K562 (cell line): ENCODE measurements around the gene PRXL2B. TPM values are rescaled to one million over a fixed set of nuclear protein-coding genes. Genes with fewer than 3 reads are reported as not detected.

Experiments
- ESRRB ChIP-seq: fragments of 250-450 bp; sonication (Bioruptor Pico); IDR thresholded peaks from 2 replicates; pipeline ENCODE4 v1.5.0; 2020; ENCODE audit warnings: mild to moderate bottlenecking, moderate library complexity, borderline replicate concordance
- NEUROD1 ChIP-seq: fragments of 150-350 bp; IDR thresholded peaks from 2 replicates; pipeline ENCODE4 v1.6.1; 2014; ENCODE audit warnings: borderline replicate concordance, low read length, low read depth; ENCODE audit not compliant: partially characterized antibody
- POLR2AphosphoS2 ChIP-seq: IDR thresholded peaks from 2 replicates; pipeline ENCODE4 v1.6.1; 2012; ENCODE audit warnings: low read length, improper control_type of control experiment
- POLR2G ChIP-seq: fragments of 200-400 bp; formaldehyde crosslinking; IDR thresholded peaks from 2 replicates; pipeline ENCODE4 v1.6.1; 2017; ENCODE audit warnings: low read depth, mild to moderate bottlenecking, antibody characterized with exemption, low read length, moderate library complexity
- POLR3A ChIP-seq: IDR thresholded peaks from 2 replicates; pipeline ENCODE4 v1.6.1; 2011; ENCODE audit warnings: borderline replicate concordance, mild to moderate bottlenecking, moderate library complexity; ENCODE audit not compliant: insufficient read length, insufficient read depth; ENCODE audit errors: extremely low read depth
- SMAD3 ChIP-seq: fragments of 450-650 bp; formaldehyde crosslinking; conservative IDR thresholded peaks from 2 replicates; pipeline ENCODE4 v1.4.0; 2020; ENCODE audit warnings: mild to moderate bottlenecking
- SP1 ChIP-seq: sonication (generic); formaldehyde crosslinking; IDR thresholded peaks from 2 replicates; pipeline ENCODE4 v1.8.1; 2022; ENCODE audit warnings: mild to moderate bottlenecking, missing genetic modification reagents
- XRCC4 ChIP-seq: IDR thresholded peaks from one replicate; pipeline ENCODE4 v1.6.1; 2011; ENCODE audit not compliant: insufficient read depth, insufficient read length; ENCODE audit errors: extremely low read depth
- ZFP36 ChIP-seq: fragments of 150-350 bp; IDR thresholded peaks from 2 replicates; pipeline ENCODE4 v1.6.1; 2018; ENCODE audit warnings: low read length, low read depth; ENCODE audit not compliant: partially characterized antibody
- ZNF717 ChIP-seq: fragments of 250-450 bp; sonication (Bioruptor Pico); IDR thresholded peaks from 2 replicates; pipeline ENCODE4 v1.5.0; 2021
- ZNF76 ChIP-seq: fragments of 250-450 bp; sonication (Bioruptor Pico); IDR thresholded peaks from 2 replicates; pipeline ENCODE4 v1.4.0; 2020; ENCODE audit warnings: mild to moderate bottlenecking, moderate library complexity, borderline replicate concordance
- ZNF79 ChIP-seq: fragments of 250-450 bp; sonication (Bioruptor Pico); IDR thresholded peaks from 2 replicates; pipeline ENCODE4 v1.4.0; 2020; ENCODE audit warnings: low read depth, mild to moderate bottlenecking, moderate library complexity
- polyA plus RNA-seq, 8 experiments: library from polyadenylated mRNA; depleted of rRNA in 4 of 8; stranded (reverse) in 5 of 8; unstranded in 3 of 8; fragments of >200 nt; fragmentation: Nextera tagmentation in 2 of 8; fragmentation: Illumina TruSeq in 1 of 8; extraction: Ambion mirVana in 2 of 8; extraction: Trizol in 1 of 8; gene quantifications; 2 replicates each; pipeline versions ENCODE4 v1.2.1 to v1.2.3, GENCODE V29; 2011 to 2014; ENCODE audit warnings: inconsistent platforms in 1 of 8, missing spikeins in 1 of 8
- total RNA-seq, 7 experiments: library from RNA; depleted of rRNA in 6 of 7; stranded (reverse); fragments of >200 nt in 6 of 7; fragmentation: Illumina TruSeq in 2 of 7; extraction: Trizol in 2 of 7; gene quantifications; 2 replicates each; pipeline versions ENCODE4 v1.2.1 to v1.2.3, GENCODE V29; 2011 to 2021; ENCODE audit warnings: low replicate concordance in 1 of 7
- TF ChIP-seq, protein P1 (sequence below): sonication (generic); formaldehyde crosslinking; IDR thresholded peaks from 2 replicates; pipeline ENCODE4 v1.8.0; 2022; ENCODE audit warnings: mild to moderate bottlenecking, missing genetic modification reagents, borderline replicate concordance
- TF ChIP-seq, protein P2 (sequence below): fragments of 250-450 bp; sonication (Bioruptor Pico); IDR thresholded peaks from 2 replicates; pipeline ENCODE4 v1.5.0; 2021; ENCODE audit warnings: mild to moderate bottlenecking, borderline replicate concordance
- TF ChIP-seq, protein P3 (sequence below): sonication (generic); formaldehyde crosslinking; IDR thresholded peaks from 2 replicates; pipeline ENCODE4 v1.8.1; 2022; ENCODE audit warnings: missing genetic modification reagents

Gene PRXL2B
- total and polyA plus RNA-seq, 9 of the 15 experiments (the other 6 are each of a cell fraction or from before 2014, with no cell fraction given): 0.99 to 25.3 (median 11.8) TPM

DNA sequence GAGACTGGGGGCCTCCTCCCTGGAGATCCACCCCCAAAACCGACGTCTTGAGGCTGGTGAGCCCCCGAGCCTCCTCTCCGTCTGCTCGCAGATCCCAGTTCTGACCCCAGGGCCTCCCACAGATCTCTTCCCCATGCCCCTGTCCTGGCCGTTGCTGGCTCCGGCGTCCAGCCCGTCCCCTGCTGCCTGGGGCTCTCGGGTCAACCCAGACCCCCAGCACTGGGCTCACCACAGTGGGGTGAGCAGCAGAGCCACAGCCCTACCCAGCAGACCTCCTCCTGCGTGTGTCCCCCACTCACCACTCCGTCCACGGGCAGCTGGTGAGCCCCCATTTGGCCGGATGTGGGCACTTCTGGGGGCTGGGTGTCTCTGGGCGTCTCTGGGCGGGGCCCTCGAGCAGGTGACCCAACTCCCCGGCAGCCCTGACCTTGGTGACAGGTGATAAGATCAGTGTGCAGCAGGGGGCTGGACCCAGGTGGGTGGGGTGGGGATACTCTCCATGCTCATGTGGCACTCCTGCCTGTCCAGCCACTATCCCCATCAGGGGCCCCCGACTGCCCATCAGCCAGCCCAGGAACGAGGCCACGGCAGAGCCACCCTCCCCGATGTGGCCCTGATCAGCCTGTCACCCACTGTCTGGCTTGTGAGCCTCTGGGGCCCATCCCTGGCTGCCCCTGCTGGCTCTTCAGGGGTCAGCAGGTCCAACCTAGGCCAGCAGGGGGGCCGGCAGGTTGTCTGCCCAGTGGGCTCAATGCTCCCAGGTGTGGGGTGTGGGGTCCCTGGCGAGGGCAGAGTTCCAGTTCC is 29.7 kb upstream of the PRXL2B start (continued):
- TF ChIP-seq, protein P1, sequence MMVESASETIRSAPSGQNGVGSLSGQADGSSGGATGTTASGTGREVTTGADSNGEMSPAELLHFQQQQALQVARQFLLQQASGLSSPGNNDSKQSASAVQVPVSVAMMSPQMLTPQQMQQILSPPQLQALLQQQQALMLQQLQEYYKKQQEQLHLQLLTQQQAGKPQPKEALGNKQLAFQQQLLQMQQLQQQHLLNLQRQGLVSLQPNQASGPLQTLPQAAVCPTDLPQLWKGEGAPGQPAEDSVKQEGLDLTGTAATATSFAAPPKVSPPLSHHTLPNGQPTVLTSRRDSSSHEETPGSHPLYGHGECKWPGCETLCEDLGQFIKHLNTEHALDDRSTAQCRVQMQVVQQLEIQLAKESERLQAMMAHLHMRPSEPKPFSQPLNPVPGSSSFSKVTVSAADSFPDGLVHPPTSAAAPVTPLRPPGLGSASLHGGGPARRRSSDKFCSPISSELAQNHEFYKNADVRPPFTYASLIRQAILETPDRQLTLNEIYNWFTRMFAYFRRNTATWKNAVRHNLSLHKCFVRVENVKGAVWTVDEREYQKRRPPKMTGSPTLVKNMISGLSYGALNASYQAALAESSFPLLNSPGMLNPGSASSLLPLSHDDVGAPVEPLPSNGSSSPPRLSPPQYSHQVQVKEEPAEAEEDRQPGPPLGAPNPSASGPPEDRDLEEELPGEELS (CRISPR knock-in tag): no peak
- TF ChIP-seq, protein P2, sequence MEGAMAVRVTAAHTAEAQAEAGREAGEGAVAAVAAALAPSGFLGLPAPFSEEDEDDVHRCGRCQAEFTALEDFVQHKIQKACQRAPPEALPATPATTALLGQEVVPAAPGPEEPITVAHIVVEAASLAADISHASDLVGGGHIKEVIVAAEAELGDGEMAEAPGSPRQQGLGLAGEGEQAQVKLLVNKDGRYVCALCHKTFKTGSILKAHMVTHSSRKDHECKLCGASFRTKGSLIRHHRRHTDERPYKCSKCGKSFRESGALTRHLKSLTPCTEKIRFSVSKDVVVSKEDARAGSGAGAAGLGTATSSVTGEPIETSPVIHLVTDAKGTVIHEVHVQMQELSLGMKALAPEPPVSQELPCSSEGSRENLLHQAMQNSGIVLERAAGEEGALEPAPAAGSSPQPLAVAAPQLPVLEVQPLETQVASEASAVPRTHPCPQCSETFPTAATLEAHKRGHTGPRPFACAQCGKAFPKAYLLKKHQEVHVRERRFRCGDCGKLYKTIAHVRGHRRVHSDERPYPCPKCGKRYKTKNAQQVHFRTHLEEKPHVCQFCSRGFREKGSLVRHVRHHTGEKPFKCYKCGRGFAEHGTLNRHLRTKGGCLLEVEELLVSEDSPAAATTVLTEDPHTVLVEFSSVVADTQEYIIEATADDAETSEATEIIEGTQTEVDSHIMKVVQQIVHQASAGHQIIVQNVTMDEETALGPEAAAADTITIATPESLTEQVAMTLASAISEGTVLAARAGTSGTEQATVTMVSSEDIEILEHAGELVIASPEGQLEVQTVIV (CRISPR knock-in tag): 0 out of 2 replicates have a peak, but pooled peaks have one; percentile 30
- TF ChIP-seq, protein P3, sequence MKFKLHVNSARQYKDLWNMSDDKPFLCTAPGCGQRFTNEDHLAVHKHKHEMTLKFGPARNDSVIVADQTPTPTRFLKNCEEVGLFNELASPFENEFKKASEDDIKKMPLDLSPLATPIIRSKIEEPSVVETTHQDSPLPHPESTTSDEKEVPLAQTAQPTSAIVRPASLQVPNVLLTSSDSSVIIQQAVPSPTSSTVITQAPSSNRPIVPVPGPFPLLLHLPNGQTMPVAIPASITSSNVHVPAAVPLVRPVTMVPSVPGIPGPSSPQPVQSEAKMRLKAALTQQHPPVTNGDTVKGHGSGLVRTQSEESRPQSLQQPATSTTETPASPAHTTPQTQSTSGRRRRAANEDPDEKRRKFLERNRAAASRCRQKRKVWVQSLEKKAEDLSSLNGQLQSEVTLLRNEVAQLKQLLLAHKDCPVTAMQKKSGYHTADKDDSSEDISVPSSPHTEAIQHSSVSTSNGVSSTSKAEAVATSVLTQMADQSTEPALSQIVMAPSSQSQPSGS: no peak
- TF ChIP-seq SP1 (peak; percentile 37; the same call in 1 of the 2 replicates), ZFP36 (no peak), XRCC4 (no peak), NEUROD1 (no peak), POLR3A (no peak), ZNF79 (CRISPR knock-in tag) (no peak), POLR2AphosphoS2 (no peak), SMAD3 (CRISPR knock-in tag) (0 out of 2 replicates have a peak, but pooled peaks have one; percentile 18), POLR2G (peak; percentile 18; the same call in 1 of the 2 replicates), ESRRB (CRISPR knock-in tag) (no peak), ZNF717 (no peak), ZNF76 (CRISPR knock-in tag) (0 out of 2 replicates have a peak, but pooled peaks have one; percentile 51)
